Measurements from ENCODE around the gene TSGA10. TPM values are rescaled to one million over a fixed set of nuclear protein-coding genes. Genes with fewer than 3 reads are reported as not detected.

TSGA10 gene
- total RNA-seq, 1 experiment from 2014 or later = 7.5 TPM

DNA sequence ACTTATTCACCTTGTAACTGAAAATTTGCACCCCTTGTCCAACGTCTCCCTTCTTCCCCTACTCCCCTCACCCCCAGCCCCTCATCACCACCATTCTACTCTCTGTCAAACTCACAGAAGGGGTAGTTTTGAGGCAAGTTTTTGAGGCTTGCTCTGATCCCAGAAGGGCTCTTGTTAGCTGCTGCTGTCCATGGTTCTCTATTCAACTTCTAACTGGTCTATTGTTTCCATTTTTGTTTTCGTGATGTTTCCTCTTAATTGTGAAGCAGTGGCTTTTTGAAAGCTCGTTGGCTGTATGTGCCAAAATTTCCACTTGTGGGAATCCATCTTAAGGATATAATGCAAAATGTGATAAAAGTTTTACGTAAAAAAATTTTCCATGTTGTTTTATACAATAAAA lies 126.2 kb downstream of the TSGA10 start:
- POLR2A ChIA-PET = no interaction called here
- in situ Hi-C loops (cut with HindIII; ENCODE audit: low pct_unique_long_range_greater_than_20kb, low sequenced_read_pairs) (no loop called here), intact Hi-C loops (cut with micrococcal nuclease; ENCODE audit: unreplicated experiment) (no loop called here)
- H3K9me3 ChIP-seq (ENCODE audit: control insufficient read depth, insufficient read depth, low read depth, low read length) = no peaks in the 10 kb centered on the region; the same call in 1 of the 2 replicates
- no peak for ATAC-seq
- H3K4me3 ChIP-seq (ENCODE audit: low read depth in 2 of 2, low read length in 2 of 2) = no peak overlapping the region
- no peak for DNase-seq (ENCODE audit: low read depth, low spot score)
- H3K4me1 ChIP-seq (ENCODE audit: control insufficient read depth, insufficient read depth, low read length) = no peaks in the 10 kb centered on the region
- 0 out of 2 replicates have a peak, but pooled peaks cover 2% of the 10 kb centered on the region for H3K27me3 ChIP-seq (ENCODE audit: control insufficient read depth, insufficient read depth, low read length)
- CTCF ChIA-PET = interaction anchor here (0.5 kb wide), 1 partner anchor 430 kb away, joined by 3 read pairs; no protein-coding TSS in a partner anchor
- TF ChIP-seq POLR2AphosphoS5 (IDR thresholded peaks at IDR 0.05; ENCODE audit: low read depth, low read length) = no peak
- TF ChIP-seq, protein P1, sequence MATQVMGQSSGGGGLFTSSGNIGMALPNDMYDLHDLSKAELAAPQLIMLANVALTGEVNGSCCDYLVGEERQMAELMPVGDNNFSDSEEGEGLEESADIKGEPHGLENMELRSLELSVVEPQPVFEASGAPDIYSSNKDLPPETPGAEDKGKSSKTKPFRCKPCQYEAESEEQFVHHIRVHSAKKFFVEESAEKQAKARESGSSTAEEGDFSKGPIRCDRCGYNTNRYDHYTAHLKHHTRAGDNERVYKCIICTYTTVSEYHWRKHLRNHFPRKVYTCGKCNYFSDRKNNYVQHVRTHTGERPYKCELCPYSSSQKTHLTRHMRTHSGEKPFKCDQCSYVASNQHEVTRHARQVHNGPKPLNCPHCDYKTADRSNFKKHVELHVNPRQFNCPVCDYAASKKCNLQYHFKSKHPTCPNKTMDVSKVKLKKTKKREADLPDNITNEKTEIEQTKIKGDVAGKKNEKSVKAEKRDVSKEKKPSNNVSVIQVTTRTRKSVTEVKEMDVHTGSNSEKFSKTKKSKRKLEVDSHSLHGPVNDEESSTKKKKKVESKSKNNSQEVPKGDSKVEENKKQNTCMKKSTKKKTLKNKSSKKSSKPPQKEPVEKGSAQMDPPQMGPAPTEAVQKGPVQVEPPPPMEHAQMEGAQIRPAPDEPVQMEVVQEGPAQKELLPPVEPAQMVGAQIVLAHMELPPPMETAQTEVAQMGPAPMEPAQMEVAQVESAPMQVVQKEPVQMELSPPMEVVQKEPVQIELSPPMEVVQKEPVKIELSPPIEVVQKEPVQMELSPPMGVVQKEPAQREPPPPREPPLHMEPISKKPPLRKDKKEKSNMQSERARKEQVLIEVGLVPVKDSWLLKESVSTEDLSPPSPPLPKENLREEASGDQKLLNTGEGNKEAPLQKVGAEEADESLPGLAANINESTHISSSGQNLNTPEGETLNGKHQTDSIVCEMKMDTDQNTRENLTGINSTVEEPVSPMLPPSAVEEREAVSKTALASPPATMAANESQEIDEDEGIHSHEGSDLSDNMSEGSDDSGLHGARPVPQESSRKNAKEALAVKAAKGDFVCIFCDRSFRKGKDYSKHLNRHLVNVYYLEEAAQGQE (IDR thresholded peaks at IDR 0.05; ENCODE audit: insufficient read depth in 1 of 2, low read depth in 2 of 2, low read length in 1 of 2) = peak; percentile 22 to 64; a peak in 1 of 4 replicates
- BruUV-seq (replicated peaks) = no TSS peak
- H3K36me3 ChIP-seq (ENCODE audit: control insufficient read depth, insufficient read depth, low read length) = no peaks in the 10 kb centered on the region
- no peak overlapping the region for H3K27ac ChIP-seq (ENCODE audit: low read length)

DNA sequence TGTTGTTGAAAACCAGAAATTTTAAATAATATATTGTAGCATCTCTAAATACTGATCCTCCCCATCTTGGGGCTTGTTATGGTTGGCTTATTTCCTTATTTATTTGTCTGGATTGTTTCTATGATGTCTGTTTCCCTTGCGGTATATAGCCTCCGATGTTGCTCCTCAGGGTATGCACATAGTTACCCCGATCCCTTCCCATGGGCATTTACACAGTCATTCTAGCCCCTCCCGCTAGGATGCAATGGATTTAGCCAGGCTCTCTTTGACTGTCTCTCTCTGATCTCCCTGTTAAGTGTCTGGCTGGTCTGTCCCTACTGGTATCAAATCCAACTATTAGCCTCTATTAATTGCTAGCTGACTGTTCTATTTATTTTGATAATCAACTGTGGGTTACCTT lies 126.9 kb downstream of the TSGA10 start:
- Histone ChIP-seq H3K9me3 (ENCODE audit: control insufficient read depth, insufficient read depth, low read depth, low read length) (no peaks in the 10 kb centered on the region; the same call in 1 of the 2 replicates), H3K27me3 (ENCODE audit: control insufficient read depth, insufficient read depth, low read length) (0 out of 2 replicates have a peak, but pooled peaks cover 2% of the 10 kb centered on the region), H3K36me3 (ENCODE audit: control insufficient read depth, insufficient read depth, low read length) (no peaks in the 10 kb centered on the region), H3K4me1 (ENCODE audit: control insufficient read depth, insufficient read depth, low read length) (no peaks in the 10 kb centered on the region), H3K4me3 (ENCODE audit: low read depth in 2 of 2, low read length in 2 of 2) (no peak overlapping the region), H3K27ac (ENCODE audit: low read length) (no peak overlapping the region)
- no peak for DNase-seq (ENCODE audit: low read depth, low spot score)
- no TSS peak for BruUV-seq (replicated peaks)
- intact Hi-C loops (cut with micrococcal nuclease; ENCODE audit: unreplicated experiment) = no loop called here
- in situ Hi-C loops (cut with HindIII; ENCODE audit: low pct_unique_long_range_greater_than_20kb, low sequenced_read_pairs) = no loop called here
- POLR2A ChIA-PET = no interaction called here
- TF ChIP-seq POLR2AphosphoS5 (IDR thresholded peaks at IDR 0.05; ENCODE audit: low read depth, low read length) (no peak), CTCF (IDR thresholded peaks at IDR 0.05) (no peak), SIN3A (IDR thresholded peaks at IDR 0.05; ENCODE audit: borderline replicate concordance, insufficient read depth, low read depth, low read length) (no peak), TCF7L2 (IDR thresholded peaks at IDR 0.05; ENCODE audit: low read depth, low read length) (no peak)
- TF ChIP-seq, protein P1 (IDR thresholded peaks at IDR 0.05; ENCODE audit: insufficient read depth in 1 of 2, low read depth in 2 of 2, low read length in 1 of 2) = no peak
- ATAC-seq = no peak
- CTCF ChIA-PET = no interaction called here

All from Panc1 (cell line).